ENCODE data around the gene SHROOM3.

Gene SHROOM3

GRCh38 chr4:76570141-76570973, 135.3 kb downstream of the SHROOM3 start:
- no peak for DNase-seq (ENCODE audit: low read depth, low spot score)
- H3K4me3 ChIP-seq (ENCODE audit: low read depth, low read length): no peak overlapping the region
- TF ChIP-seq CTCF (IDR thresholded peaks at IDR 0.05; ENCODE audit: insufficient read depth, low read length, missing control alignments): no peak
- ChIA-PET POLR2A (interaction anchor here (0.6 kb wide), 1 partner anchor 380 kb away, joined by 4 read pairs; the partner anchor contains the start of gene SEPTIN11), CTCF (interaction anchor here (1.0 to 1.1 kb wide), 2 partner anchors 7 to 188 kb away, joined by 3 to 4 read pairs; no protein-coding TSS in a partner anchor)

GRCh38 chr4:76571274-76571673, 136.2 kb downstream of the SHROOM3 start:
- H3K4me3 ChIP-seq (ENCODE audit: low read depth, low read length): no peak overlapping the region
- TF ChIP-seq CTCF (IDR thresholded peaks at IDR 0.05; ENCODE audit: insufficient read depth, low read length, missing control alignments): no peak
- POLR2A ChIA-PET: no interaction called here
- DNase-seq (ENCODE audit: low read depth, low spot score): no peak
- CTCF ChIA-PET: interaction anchor here (0.7 to 1.1 kb wide), 2 partner anchors 8 to 16 kb away, joined by 3 read pairs; no protein-coding TSS in a partner anchor

- CTCF ChIA-PET: no interaction called here
- H3K4me3 ChIP-seq (ENCODE audit: low read depth, low read length): no peak overlapping the region
- POLR2A ChIA-PET: no interaction called here
- no peak for DNase-seq (ENCODE audit: low read depth, low spot score)
- no peak for TF ChIP-seq CTCF (IDR thresholded peaks at IDR 0.05; ENCODE audit: insufficient read depth, low read length, missing control alignments)
These were observed 137.2 kb downstream of the SHROOM3 start for GRCh38 chr4:76572224-76572623.

GRCh38 chr4:76576824-76577223, 141.8 kb downstream of the SHROOM3 start:
- POLR2A ChIA-PET: no interaction called here
- CTCF ChIA-PET: no interaction called here
- TF ChIP-seq CTCF (IDR thresholded peaks at IDR 0.05; ENCODE audit: insufficient read depth, low read length, missing control alignments): no peak
- DNase-seq (ENCODE audit: low read depth, low spot score): no peak
- H3K4me3 ChIP-seq (ENCODE audit: low read depth, low read length): no peak overlapping the region

GRCh38 chr4:76578002-76578560, 143.1 kb downstream of the SHROOM3 start:
- DNase-seq (ENCODE audit: low read depth, low spot score): no peak
- ChIA-PET CTCF (interaction anchor here (1.0 to 1.3 kb wide), 2 partner anchors 8 to 13 kb away, joined by 3 to 5 read pairs; no protein-coding TSS in a partner anchor), POLR2A (no interaction called here)
- no peak overlapping the region for H3K4me3 ChIP-seq (ENCODE audit: low read depth, low read length)
- no peak for TF ChIP-seq CTCF (IDR thresholded peaks at IDR 0.05; ENCODE audit: insufficient read depth, low read length, missing control alignments)

- no peak for DNase-seq (ENCODE audit: low read depth, low spot score)
These were observed 144.8 kb downstream of the SHROOM3 start for GRCh38 chr4:76579596-76580375.

More at GRCh38 chr4:76579596-76580375, 144.8 kb downstream of the SHROOM3 start:
- ChIA-PET POLR2A (no interaction called here), CTCF (no interaction called here)
- TF ChIP-seq CTCF (IDR thresholded peaks at IDR 0.05; ENCODE audit: insufficient read depth, low read length, missing control alignments): no peak
- H3K4me3 ChIP-seq (ENCODE audit: low read depth, low read length): no peak overlapping the region
